ENCODE data around the gene MAJIN.

Gene MAJIN

DNA sequence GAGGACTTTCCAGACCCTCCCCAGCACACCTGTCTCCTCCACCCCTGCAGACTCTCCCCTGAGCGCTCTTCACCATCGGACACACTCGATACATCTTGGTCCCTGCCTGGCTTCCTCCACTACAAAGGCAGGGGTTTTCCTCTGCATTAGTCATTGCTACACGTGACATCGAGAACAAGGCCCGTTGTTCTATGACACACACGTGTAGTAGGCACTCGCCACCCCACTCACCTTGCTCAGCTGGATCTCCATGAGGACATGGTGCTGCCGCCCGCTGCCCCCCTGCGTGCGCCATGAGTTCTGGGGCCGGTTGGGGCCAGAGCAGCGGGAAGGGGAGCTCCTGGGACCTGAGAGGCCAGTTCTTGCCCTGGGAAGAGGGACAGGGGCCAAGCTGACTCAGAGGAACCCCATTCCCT lies 71.6 kb downstream of the MAJIN start:
- H3K27ac Mint-ChIP-seq: peak overlapping the region; percentile 96
- H3K4me1 Mint-ChIP-seq (ENCODE audit: low read depth): peaks cover 12% of the 10 kb centered on the region
- peaks cover 3% of the 10 kb centered on the region for H3K36me3 Mint-ChIP-seq
- no peaks in the 10 kb centered on the region for H3K27me3 Mint-ChIP-seq
- no peaks in the 10 kb centered on the region for H3K9me3 Mint-ChIP-seq (ENCODE audit: low read depth)
- H3K4me3 Mint-ChIP-seq: peak overlapping the region; percentile 67

DNA sequence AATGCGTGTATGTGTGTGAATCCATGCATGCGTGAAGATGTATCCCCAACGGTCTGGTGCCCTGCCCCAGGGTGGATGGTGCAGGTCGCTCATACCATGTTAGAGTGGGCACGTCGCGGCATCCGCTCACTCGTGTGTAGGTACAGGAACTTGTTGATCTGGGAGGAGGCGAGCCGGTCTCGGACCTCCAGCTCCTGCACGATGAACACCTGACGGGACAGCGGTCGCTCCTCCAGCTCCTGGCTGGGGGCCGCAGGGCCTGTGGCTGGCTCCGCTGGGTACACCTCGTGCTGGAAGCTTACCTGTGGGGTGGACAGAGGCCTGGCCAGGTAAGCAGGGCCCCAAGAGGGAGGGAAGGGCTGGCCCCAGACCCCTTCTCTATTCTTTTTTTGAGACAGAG lies 73.4 kb downstream of the MAJIN start:
- no peaks in the 10 kb centered on the region for H3K9me3 Mint-ChIP-seq (ENCODE audit: low read depth)
- peaks cover 12% of the 10 kb centered on the region for H3K4me1 Mint-ChIP-seq (ENCODE audit: low read depth)
- H3K36me3 Mint-ChIP-seq: peaks cover 3% of the 10 kb centered on the region
- H3K4me3 Mint-ChIP-seq: no peak overlapping the region
- no peaks in the 10 kb centered on the region for H3K27me3 Mint-ChIP-seq
- H3K27ac Mint-ChIP-seq: no peak overlapping the region

DNA sequence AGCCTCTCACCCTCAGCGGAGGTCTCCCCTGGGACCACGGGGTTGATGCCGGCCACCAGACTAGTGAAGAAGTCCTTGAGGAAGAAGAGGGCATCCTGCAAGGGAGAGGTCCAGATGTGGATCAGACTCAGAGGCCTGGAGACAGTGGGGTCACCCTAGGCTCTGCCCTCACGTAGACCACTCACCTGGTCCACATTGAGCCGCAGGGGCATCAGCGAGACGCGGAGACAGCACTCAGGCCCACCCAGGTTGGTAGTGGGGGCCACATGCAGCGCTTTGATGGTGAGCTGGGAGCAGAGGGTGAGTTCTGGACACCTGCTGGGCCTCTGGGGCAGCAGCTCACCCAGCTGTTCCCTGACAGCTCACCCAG lies 73.8 kb downstream of the MAJIN start:
- H3K9me3 Mint-ChIP-seq (ENCODE audit: low read depth): no peaks in the 10 kb centered on the region
- H3K27ac Mint-ChIP-seq: no peak overlapping the region
- no peak overlapping the region for H3K4me3 Mint-ChIP-seq
- H3K36me3 Mint-ChIP-seq: peaks cover 3% of the 10 kb centered on the region
- H3K4me1 Mint-ChIP-seq (ENCODE audit: low read depth): peaks cover 12% of the 10 kb centered on the region
- H3K27me3 Mint-ChIP-seq: no peaks in the 10 kb centered on the region

DNA sequence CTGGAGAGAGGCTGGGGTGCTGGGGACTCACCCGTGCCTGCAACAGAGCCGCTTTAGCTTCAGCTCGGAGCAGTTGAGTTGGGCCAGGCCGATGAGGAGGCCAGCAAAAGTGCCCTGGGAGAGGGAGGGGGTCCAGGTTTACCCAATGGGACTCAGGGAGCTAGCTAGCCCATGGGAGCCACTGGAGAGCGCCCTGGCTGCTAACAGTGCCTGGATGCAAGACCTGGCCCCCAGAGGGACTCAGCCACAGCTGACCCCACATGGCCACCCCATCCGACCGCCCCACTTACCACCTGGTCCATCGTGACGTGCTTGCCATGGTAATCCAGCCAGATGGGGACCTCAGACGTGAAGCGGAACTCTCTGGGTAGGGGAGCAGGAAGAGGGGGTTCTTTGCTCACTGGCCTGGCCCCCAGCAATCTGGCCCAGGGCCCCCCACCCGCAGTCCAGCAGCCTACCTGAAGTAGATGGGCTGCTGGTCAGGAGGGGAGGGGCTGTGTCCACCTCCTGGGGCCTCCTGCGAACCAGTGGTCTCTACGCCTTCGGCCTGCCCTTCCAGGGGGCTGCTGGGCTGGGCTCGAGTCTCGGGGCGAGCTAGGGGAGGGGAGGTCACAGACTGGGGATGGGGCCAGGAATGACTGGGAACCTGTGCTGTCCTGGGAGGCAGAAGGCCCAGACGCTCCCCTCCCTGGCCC lies 74.4 kb downstream of the MAJIN start:
- Mint-ChIP-seq H3K27ac (no peak overlapping the region), H3K9me3 (ENCODE audit: low read depth) (no peaks in the 10 kb centered on the region), H3K4me3 (no peak overlapping the region), H3K27me3 (no peaks in the 10 kb centered on the region), H3K4me1 (ENCODE audit: low read depth) (peaks cover 12% of the 10 kb centered on the region), H3K36me3 (peaks cover 3% of the 10 kb centered on the region)

DNA sequence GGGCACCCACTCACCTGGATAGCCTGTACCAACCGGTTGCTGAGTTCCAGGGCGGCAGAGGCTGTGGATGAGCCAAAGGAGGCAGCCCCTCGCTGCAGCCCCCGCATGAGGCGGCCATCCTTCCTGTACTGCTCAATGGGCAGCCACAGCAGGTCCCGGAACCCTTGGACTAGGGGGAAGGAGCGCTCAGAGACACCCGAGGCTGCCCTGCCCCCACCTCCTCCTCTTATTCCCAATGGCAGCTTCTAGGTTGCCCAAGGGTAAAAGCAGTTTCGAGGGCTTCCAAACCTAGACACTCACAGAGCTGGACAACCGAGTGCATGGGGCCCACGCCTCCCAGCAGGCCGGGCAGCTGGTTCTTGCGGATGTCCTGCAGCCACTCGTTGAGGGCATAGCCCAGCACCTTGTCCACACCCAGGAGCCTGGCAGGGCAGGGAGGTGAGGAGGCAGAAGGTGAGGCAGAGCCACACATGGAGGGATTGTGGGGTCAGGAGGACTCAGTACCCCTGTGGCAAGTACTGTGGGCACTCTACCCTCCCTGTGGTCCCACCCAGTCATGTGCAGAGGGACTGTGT lies 75.4 kb downstream of the MAJIN start:
- H3K27me3 Mint-ChIP-seq: no peaks in the 10 kb centered on the region
- H3K4me3 Mint-ChIP-seq: no peak overlapping the region
- no peak overlapping the region for H3K27ac Mint-ChIP-seq

DNA sequence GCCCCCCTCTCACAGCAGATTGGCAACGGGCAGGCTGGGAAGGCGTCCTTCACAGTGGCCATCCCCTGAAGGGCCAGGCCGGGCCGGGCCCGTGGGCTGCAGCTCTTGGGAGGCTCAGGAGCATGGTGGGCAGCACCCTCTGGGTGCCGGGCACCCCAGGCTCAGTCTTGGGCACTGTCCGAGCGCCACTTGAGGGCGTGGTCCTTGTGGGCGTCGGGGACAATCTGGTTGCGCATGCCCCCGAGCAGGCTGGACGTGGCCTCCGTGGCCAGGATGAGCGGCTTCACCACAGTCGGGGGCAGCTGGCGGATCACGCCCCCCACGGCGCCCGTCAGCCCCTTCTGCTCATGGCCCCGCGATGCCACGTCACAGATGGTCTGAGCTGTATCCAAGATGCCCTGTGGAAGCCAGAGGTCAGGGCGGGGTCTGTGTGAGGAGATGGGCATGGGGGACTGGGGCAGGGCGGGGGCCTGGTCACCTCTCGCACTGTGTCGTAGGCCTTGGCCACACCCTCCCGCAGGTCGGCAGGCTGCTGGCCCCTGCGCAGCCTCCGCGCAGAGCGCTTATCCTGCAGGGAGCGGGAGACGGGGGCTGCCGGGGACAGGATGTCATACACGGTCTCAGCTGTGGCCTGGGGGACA lies 77.0 kb downstream of the MAJIN start:
- Mint-ChIP-seq H3K27me3 (no peaks in the 10 kb centered on the region), H3K36me3 (no peaks in the 10 kb centered on the region), H3K9me3 (ENCODE audit: low read depth) (no peaks in the 10 kb centered on the region), H3K4me1 (ENCODE audit: low read depth) (peaks cover 3% of the 10 kb centered on the region), H3K27ac (no peak overlapping the region), H3K4me3 (no peak overlapping the region)

More for the DNA sequence above, 75.4 kb downstream of the MAJIN start:
- peaks cover 11% of the 10 kb centered on the region for H3K4me1 Mint-ChIP-seq (ENCODE audit: low read depth)
- H3K9me3 Mint-ChIP-seq (ENCODE audit: low read depth): no peaks in the 10 kb centered on the region
- peaks cover 3% of the 10 kb centered on the region for H3K36me3 Mint-ChIP-seq

DNA sequence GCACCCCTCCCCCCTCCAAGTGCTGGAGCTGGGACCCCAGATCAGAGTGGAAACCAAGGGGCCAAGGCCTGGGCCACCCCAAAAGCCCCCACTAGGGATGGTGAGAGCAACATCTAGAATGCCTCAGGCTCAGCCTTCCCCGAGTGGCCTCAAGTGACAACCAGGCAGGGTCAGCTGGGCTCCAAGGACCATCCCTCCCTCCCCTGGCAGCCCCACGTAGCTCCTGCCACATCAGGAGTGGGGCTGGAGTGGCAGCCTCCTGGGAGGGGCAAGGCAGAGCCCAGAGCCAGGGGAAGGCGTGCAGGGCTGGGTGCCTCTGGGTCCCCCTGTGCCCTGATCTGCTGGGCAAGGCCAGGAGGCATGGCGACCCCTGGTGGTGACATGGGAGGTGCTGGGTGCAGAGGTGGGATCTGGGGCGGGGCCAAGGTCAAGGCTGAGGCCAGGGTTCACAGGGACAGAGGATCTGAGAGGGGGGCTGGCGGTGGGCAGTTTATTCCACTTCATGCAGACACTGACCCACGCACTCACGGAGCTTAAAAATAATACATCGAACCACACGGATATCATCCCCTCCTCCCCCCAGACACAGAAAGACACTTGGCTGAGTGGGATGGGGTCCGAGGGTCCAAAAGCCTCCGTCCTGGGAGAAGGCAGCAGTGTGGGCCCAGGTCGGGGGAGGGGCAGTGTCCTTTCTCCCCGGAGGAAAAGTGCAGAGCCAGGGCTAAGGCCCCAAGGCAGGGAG lies 77.7 kb downstream of the MAJIN start:
- H3K27ac Mint-ChIP-seq: no peak overlapping the region

DNA sequence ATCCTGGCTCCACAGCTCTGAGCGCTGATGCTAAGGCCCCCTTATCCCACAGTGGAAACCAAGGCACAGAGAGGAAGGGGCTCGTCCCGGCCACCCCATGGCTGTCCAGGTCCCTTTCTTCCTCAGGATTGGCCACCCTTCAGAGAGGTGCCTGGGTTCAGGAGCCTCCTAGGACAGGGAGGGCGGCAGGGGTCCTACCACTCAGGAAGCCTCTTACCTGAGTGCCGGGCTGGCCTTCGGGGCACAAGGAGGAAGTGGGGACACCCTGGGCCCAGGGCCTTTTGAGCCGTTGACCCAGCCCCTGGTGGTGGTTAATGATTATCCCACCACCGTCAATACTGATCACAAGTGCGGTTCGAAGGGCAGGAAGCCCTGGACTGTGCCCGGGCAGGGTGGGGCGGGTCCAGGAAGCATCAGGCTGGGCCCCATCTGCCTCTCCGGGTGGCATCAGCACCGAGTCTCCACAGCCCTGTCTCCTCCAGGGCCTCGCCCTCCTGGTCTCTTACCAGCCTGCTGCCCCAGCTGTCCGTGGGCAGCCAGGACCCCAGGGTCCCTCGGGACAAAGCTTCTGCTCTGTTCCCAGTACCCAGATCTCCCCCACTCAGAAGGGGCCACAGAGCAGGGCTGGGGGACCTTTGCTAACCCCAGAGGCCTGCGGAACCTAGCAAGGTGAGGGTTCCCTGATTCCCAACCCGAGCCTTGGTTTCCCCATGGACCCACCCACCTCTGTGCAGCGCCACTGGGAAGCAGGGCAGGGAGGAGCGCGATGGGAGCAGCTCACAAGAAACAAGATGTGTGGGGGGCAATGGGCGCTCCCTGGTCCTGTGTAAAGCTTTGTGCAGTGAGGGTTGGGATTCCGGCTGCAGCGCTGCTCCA lies 78.5 kb downstream of the MAJIN start:
- Mint-ChIP-seq H3K4me3 (no peak overlapping the region), H3K9me3 (ENCODE audit: low read depth) (no peaks in the 10 kb centered on the region), H3K36me3 (no peaks in the 10 kb centered on the region), H3K27ac (no peak overlapping the region), H3K27me3 (no peaks in the 10 kb centered on the region), H3K4me1 (ENCODE audit: low read depth) (no peaks in the 10 kb centered on the region)

More for the DNA sequence above, 77.7 kb downstream of the MAJIN start:
- Mint-ChIP-seq H3K36me3 (no peaks in the 10 kb centered on the region), H3K27me3 (no peaks in the 10 kb centered on the region), H3K4me3 (no peak overlapping the region), H3K9me3 (ENCODE audit: low read depth) (no peaks in the 10 kb centered on the region), H3K4me1 (ENCODE audit: low read depth) (no peaks in the 10 kb centered on the region)

DNA sequence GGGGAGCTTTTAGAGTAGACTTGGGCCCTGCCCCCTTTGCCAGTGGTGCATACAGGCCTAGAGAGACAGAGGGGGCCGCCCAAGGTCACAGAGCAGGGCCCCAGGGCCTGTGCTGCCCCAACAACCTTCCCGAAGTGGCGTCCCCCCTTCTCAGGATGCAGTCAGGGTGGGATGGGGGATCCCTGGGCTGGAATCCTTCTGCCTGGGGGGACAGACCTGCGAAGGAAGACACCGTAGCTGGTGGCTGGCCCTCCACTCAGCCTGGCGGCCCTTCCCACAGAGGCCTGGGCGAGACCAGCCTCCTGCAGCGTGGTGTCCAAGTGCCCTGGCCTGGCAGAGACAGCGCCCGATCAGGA lies 79.1 kb downstream of the MAJIN start:
- Mint-ChIP-seq H3K36me3 (no peaks in the 10 kb centered on the region), H3K27me3 (no peaks in the 10 kb centered on the region), H3K4me3 (no peak overlapping the region), H3K27ac (no peak overlapping the region), H3K4me1 (ENCODE audit: low read depth) (peaks cover 5% of the 10 kb centered on the region), H3K9me3 (ENCODE audit: low read depth) (no peaks in the 10 kb centered on the region)

DNA sequence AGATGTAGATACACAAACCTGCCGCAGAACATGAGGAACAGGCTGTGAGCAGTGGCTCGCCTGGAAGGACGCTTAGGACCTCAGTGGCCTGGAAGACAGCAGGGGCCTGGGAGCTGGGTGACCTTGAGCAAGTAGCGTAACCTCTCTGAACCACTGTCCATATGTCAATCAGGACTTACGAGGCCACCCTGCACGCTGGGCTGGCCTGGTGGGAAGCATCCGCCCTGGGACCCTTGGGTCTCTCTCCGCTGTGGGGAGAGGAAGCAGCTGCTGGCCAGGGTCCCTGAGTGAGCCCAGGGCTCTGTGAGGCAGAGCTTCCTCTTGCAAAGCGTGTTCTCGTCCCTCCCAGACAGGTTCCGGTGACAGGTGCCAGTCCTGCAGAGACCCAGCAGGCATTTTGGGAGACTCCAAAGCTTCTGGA lies 79.5 kb downstream of the MAJIN start:
- Mint-ChIP-seq H3K4me1 (ENCODE audit: low read depth) (peaks cover 7% of the 10 kb centered on the region), H3K9me3 (ENCODE audit: low read depth) (no peaks in the 10 kb centered on the region), H3K36me3 (no peaks in the 10 kb centered on the region), H3K4me3 (no peak overlapping the region), H3K27me3 (no peaks in the 10 kb centered on the region), H3K27ac (peak overlapping the region; percentile 50)

DNA sequence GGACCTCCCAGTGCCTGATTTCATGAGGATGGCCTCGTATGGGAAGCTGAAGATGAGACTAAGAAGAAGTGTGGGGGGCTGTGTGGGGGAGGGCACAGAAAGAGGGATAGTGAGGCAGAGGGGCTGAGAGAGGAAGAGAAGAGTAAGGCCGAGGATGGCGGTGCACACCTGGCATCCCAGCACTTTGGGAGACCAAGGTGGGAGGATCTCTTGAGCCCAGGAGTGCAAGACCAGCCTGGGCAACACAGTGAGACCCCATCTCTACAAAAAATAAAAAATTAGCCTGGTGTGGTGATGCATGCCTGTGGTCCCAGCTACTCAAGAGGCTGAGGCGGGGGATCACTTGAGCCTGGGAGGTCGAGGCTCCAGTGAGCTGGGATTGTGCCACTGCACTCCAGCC lies 80.0 kb downstream of the MAJIN start:
- Mint-ChIP-seq H3K36me3 (no peaks in the 10 kb centered on the region), H3K9me3 (ENCODE audit: low read depth) (no peaks in the 10 kb centered on the region), H3K27me3 (no peaks in the 10 kb centered on the region), H3K4me3 (no peak overlapping the region), H3K4me1 (ENCODE audit: low read depth) (peaks cover 10% of the 10 kb centered on the region), H3K27ac (peak overlapping the region; percentile 50)

DNA sequence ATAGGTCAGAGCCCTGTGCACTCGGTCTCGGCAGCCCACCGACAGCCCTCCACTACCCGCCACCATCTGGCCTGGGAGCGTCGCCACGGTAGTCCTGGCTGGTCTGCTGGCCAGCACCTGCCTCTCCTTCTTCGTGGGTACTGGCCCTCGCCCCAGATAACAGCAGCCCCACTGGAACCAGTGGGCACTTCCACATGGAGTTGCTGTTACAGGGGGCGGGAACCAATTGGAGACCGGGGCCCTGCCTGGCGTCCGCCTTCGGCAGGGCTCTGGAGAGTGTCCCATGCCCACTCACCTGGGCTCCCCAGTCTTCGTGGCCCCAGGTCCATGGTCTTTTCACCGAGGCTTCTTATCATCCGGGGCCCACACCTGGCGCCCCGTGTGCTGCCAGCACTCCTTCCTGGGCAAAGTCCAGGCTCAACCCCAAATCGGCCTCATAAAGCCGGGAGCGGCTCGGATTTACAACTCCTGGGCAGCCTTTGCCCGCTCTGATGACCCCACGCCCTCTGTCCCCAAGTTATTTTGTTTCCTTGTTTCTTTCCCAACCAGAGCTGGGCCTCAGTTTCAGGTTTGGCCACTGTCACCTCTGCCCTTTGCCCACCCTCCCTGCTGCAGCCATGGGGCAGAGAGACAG lies 80.6 kb downstream of the MAJIN start:
- H3K27me3 Mint-ChIP-seq: no peaks in the 10 kb centered on the region
- no peaks in the 10 kb centered on the region for H3K36me3 Mint-ChIP-seq
- no peaks in the 10 kb centered on the region for H3K9me3 Mint-ChIP-seq (ENCODE audit: low read depth)
- H3K4me1 Mint-ChIP-seq (ENCODE audit: low read depth): peaks cover 10% of the 10 kb centered on the region
- H3K4me3 Mint-ChIP-seq: no peak overlapping the region
- H3K27ac Mint-ChIP-seq: peak overlapping the region; percentile 28

DNA sequence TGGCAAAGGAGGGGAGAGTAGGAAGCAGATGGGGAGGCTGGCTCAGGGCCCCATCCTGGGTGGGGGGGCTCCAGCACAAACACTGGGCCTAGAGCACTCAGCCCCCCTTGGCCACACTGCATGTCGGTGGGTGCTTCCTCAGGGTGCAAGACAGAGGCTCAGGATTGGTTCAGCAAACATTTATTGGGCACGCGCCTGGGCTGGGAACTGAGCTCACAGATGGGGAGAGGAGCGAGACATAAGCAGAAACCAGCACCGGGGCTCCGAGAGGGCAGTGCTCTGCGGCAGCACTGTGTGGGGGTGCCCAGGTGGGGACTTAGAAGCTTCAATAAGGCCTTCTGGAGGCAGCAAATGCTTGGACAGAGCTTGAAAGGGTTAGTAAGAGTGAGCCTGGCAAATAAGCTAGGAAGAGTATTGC lies 81.4 kb downstream of the MAJIN start:
- Mint-ChIP-seq H3K4me3 (no peak overlapping the region), H3K9me3 (ENCODE audit: low read depth) (no peaks in the 10 kb centered on the region), H3K4me1 (ENCODE audit: low read depth) (peaks cover 16% of the 10 kb centered on the region), H3K27me3 (no peaks in the 10 kb centered on the region), H3K27ac (no peak overlapping the region), H3K36me3 (no peaks in the 10 kb centered on the region)
